HG02981 (cell line): ENCODE measurements around the gene ABTB1.
A peak's percentile ranks its signal among the peaks of the same experiment; 100 is the strongest.

Experiments used
- ATAC-seq: cut with Tn5 transposase; IDR thresholded peaks from one replicate; pipeline ENCODE4 v1.9.1; 2021; ENCODE audit warnings: mild to moderate bottlenecking, moderate library complexity; ENCODE audit not compliant: unreplicated experiment

Gene ABTB1

DNA sequence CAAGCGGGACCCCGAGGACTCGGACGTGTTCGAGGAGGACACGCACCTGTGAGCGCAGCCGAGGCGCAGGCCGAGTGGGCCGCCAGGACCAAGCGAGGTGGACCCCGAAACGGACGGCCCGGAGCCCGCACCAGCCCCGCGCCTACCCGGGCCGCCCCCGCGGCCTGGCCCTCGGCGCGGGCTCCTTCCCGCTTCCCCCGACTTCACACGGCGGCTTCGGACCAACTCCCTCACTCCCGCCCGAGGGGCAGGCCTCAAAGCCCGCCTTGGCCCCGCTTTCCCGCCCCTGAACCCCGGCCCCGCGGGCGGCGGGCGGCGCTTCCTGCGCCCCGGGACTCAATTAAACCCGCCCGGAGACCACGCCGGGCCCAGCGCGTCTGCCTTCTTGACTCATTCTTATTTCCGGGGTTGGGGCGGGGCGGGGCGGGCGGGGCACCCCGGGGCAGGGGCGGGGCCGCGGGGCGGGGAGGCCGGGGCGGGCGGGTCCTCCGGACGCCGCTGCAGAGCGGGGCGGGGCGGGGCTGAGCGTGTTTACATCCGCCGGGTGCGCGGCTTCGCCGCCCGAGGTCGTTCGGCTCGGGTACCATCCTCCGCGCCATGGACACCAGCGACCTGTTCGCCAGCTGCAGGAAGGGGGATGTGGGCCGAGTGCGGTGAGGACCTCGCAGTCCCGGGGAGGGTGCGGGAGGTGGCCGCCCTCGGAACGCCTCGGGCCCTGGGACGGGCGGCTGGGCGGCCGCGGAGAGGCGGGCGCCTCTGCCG, at the start of gene ABTB1:
Gene ABTB1, plus strand, starts transcription at position 524 of the 762 bp plus-strand sequence. Its CDS starts 74 bp downstream, at position 598.
- peak; percentile 61 for ATAC-seq

DNA sequence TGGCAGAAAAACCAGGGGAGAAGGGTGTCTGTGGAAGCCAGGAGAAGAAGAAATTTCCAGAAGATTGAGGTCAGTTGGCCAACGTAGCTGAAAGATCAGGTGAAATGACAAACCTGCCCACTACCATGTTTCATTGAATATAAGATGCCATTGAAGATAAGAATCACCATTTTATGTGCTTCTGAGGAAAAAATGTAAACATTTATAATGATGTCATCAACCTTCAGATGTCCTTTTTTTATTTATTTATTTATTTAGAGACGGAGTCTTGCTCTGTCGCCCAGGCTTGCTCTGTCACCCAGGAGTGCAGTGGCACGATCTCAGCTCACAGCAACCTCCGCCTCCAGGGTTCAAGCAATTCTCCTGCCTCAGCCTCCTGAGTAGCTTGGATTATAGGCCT, 48.7 kb upstream of the ABTB1 start:
- ATAC-seq, result no peak

DNA sequence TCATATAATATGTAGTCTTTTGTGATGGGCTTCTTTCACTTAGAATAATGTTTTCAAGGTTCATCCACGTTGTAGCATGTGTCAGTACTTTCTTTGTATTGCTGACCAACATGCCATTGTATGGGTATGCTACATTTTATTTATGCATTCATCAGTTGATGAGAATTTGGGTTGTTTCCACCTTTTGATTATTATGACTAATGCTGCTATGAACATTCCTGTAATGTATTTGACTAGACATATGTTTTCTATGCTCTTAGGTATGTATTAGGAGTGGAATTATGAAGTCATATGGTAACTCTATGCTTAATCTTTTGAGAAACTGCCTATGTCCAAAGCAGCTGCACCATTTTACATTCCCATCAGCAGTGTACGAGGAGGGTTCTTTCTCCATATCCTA, 46.9 kb upstream of the ABTB1 start:
- no peak for ATAC-seq

DNA sequence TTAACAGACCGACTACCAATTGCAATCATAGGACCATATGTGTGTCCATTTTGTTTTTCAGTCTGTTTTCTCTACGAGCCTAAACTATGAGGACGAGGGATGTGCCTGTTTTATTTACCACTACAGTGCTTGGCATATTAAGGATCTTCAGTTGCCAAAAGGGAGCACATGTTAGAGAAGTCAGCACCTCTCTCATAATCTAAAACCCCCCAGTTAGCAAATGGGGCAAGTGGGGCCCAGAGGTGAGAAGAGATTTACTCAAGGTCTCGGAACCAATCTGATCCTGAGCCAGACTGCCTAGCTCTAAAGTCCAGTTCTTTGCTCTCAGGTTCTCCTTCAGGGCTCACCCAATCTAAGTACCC, 44.3 kb upstream of the ABTB1 start:
- ATAC-seq, result no peak

DNA sequence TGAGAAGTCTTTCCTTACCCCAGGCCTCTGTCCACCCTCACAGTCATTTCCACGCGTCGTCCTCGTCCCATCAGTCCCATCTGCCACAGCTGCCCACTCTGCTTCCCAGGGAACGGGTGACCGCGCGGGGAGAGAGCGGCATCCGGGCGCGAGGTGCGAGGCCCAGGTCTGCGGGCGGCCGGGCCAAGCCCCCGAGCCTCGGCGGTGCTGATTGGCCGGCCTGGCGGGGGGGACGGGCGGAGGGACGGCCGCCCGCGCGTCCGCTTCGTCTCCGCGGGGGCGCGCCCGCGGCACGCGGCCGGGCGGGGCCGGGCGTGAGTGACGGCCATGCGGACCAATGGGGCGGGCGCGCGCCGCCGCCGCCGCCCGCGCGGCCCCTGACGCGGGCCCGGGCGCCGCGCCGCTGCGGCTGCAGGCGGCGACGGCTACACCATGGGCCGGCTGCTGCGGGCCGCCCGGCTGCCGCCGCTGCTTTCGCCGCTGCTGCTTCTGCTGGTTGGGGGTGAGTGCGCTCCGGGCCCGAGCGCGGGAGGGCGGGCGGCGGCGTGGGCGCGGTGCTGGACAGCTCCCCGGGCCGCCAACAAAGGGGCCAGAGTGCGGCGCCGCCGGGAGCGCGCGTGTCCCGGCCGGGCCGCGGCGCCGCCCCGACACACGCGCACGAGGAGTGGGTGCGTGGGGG, 43.8 kb upstream of the ABTB1 start, which contains the start of gene PODXL2:
Gene PODXL2, plus strand, starts transcription at position 398 of the 679 bp plus-strand sequence. Its CDS starts 35 bp downstream, at position 433.
- no peak for ATAC-seq

DNA sequence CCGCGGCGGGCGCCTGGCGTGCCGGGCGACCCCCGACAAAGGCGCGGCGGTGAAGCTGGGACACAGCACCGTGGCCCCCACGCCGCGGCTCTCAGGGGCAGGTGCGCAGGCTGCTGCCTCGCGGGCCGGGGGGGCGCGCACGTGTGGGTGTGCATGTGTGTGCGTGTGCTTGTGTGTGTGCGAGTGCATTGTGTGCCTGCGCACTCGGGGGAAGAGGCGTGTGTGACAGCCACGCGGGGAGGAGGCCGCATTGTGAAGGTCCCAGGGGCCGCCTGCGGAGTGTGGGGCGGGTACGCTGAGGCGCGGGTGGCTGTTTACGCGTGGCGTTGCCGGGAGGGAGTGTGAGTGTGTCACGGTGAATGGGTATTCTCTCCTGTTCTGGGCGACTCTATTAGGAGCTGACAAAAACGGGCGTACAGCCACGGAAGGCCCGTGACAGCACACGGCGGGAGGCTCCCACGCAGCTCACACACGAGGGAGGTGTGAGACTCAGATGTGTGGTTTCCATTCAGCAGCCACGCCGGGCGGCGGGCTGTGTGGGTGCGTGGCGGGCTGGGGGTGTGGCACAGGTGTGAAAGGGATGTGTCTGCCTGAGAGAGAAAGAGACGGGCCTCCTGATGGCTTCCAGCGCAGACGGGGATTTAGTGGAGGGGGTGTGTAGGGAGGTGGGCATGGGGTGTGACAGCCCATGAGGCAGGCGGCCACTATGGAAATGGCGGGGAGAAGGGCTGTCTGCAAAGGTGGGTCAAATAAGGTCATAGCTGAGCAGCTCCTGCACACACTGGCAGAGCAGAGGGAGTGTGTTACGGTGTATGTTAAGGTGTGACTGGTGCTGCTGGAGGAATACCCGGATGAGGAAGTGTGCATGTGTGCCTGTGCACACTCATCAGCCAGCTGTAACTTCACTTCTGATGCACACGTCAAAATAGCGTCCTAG, 43.0 kb upstream of the ABTB1 start:
- no peak for ATAC-seq

DNA sequence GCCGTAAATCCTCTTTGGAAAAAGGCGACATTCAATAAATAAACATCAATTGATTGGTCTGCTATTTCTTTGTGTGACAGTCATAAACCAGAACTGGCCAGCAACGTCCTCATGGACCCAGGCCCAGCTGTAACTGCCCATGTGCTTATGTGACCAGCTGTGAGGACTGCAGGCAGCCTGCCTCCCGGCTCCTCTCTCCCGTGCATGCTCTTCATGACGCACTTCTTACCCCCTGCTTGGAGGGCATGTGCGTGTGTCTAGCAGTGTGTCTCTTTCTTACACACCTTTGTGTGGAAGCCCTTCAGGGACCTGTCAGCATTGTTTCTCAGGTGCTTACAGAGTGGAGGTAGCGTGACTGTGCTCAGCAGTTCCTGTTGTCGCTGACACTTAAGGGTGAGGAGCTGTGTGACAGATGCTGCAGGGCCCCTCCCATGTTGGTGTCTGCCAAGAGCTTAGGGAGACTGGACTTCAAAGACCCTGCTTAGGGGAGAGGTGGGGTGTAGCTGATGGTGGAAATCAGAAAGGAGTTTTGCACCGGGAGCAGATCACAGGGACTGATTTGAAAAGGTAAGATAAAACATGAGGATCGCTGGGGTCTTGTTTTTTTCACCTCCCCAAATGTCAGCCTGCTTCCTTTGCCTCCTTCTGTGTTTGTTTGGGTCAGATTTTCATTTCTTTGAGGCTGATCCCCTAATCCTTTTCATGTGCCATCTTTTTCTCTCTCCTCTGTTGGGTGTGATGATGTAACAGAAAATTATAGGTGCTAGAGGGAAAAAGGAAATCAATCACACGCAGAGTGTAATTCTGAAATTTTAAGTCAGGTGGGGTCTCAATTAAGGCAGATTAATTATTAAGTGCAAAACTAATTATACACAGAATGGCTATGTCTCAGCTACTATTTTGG, 41.7 kb upstream of the ABTB1 start:
- ATAC-seq, result no peak

DNA sequence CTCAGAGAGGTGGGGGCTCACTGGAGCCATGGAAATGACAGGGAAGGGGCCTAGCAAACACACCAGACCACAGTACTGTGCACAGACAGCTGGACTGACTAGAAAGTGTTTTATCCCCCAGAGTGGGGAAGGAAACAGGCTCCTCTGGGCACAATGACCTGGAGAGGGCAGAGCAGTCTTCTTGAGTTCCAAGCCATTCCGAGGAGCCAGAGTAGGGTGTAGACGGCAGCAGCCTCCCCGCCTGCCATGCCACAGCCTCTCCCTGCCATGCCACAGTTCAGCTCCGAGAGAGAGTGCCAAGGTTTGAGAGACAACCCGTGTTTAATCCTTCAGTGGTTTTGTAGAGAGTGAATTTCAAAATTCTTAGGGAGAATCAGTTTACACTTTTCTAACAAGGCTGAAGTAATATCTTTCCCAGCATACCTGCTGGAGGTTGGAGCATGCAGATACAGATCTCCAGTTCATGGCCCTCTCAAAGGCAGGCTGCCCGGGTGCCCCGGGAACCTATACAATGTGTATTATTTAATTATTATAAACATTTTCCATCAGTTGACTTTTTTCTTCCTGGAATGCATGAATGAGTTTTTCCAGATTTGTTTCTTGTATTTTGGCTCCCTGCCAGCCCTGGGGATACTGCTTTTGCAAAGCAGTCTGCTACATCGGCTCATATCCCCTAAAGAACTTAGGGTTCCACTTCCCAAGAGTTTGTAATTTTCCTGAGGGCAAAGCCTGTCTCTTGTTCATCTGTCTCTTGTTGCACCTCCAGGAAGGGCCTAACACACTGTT, 40.5 kb upstream of the ABTB1 start:
- ATAC-seq, result no peak

DNA sequence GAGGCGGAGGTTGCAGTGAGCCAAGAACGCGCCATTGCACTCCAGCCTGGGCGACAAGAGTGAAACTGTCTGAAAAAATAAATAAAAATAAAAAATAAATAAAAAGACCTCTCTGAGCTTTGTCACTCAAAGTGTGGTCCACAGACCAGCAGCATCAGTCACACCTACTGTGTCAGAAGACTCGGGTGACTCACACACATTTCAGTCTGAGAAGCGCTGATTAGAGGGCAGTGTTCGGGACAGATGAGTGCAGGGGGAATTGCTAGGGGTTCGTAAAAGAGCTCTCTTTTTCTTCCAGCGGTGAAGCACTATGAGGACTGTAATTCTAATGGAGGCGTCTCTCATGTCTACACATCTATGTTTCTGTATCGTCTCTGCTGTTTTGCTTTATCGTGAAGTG, 38.1 kb upstream of the ABTB1 start:
- no peak for ATAC-seq

DNA sequence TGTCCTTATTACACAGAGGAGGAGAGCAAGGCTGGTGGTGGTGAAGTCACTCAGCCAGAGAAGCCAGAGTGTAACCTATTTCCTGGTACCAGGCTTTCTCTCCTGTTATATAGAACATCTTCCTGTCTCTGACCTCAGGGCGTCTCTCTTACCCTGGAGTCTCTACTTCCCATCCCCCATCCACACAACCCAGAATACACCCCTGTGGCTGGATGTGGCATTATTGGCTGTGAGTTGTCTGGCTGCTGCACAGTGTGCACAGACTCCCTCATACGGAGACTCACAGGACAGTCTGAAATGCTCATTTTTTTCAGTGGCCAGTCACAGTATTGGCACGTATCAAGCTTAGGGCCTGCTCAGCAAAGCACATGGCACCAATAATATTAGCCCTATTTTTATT, 35.2 kb upstream of the ABTB1 start:
- no peak for ATAC-seq

DNA sequence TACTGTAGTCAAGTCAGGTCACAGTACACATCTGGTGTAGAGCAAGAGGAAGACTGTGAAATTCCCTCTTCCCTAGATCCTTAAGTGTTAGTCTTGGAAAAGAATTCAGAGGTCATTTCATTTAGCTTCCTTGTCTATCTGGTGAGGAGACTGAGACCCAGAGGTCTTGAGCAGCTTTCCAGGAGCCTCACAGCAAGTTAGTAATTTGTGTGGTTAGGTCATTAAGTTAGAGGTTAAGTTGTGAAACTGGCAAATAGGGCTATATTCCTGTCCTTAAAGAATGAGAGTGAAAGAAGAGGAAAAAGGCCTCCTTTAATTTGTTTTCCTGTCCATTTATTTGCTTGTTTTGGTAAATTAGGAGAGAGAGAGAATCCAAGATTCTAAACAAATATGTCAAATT, 34.8 kb upstream of the ABTB1 start:
- no peak for ATAC-seq

DNA sequence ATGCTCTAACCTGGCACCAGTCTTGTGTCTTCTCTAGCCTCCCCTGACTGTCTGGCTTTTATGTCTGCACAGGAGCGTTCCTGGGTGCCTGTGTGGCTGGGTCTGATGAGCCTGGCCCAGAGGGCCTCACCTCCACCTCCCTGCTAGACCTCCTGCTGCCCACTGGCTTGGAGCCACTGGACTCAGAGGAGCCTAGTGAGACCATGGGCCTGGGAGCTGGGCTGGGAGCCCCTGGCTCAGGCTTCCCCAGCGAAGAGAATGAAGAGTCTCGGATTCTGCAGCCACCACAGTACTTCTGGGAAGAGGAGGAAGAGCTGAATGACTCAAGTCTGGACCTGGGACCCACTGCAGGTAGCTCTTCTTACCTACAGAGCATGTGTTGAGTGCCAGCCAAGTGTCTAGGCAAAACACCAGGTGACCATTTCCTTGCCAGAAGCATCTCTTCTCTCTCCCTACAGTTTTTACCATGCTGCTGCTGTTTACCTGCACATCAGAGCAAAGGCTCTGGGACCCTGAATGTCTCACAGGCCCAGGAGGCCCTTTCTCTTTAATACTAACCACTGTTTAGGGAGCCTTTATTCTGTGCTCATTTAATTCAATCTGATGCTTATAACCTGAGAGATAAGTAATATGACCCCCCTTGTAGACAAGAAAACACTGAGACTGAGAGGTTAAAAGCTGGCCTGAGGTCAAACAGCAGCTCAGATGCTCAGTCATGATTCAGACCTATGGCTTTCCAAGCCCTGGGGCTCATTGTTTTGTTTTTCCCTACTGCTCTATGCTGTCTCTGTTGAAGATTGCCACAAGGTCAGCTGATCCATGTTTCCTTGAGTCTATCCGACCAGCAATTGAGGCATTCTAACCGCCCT, 33.3 kb upstream of the ABTB1 start:
- no peak for ATAC-seq

DNA sequence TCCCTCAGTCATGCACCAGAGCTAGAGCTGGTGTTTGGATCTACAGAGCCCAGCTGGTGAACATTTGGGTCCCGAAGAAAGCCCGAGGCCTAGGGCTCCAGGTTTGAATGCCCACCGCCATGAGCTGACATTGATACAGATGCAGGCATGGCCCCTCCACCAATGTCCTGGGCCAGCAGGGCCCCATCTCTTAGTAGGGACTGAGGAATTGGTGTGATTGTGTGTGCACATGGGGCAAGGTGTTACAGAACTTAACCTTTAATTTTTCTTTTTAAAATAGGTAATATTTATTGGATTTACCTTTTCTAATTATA, 32.8 kb upstream of the ABTB1 start:
- no peak for ATAC-seq

DNA sequence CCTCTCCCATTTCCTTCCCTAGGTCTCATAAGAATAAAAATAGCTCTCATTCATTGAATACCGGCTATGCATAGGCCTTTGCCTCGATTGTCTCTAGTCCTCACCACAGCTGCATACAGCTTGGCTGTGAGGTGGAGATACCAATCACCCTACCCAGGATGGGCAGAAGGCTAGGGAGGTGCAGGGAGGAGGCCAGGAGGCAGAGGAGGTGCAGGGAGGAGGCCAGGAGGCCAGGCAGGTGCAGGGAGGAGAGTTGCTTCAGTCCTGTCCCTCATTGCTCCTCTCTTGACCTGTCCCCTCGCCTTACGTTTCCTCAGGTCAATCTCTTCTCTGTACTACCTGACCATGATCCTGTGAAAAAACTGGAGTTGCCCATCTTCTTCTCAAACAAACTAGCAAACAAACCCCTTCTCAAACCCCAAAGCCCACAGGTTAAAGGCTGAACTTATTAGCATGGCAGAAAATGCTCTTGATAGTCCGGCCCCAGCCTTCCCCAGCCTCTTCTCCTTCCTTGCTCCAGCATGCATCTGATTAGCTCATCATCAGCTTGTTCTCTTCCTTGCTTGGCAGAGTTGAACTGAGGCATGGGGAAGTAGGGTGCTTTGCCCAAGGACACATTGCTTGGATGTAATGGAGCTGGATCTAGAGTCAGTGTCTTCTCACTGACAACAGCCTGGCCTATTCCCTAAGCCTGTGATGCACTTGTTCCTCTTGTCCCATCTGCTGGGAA, 27.9 kb upstream of the ABTB1 start:
- no peak for ATAC-seq

DNA sequence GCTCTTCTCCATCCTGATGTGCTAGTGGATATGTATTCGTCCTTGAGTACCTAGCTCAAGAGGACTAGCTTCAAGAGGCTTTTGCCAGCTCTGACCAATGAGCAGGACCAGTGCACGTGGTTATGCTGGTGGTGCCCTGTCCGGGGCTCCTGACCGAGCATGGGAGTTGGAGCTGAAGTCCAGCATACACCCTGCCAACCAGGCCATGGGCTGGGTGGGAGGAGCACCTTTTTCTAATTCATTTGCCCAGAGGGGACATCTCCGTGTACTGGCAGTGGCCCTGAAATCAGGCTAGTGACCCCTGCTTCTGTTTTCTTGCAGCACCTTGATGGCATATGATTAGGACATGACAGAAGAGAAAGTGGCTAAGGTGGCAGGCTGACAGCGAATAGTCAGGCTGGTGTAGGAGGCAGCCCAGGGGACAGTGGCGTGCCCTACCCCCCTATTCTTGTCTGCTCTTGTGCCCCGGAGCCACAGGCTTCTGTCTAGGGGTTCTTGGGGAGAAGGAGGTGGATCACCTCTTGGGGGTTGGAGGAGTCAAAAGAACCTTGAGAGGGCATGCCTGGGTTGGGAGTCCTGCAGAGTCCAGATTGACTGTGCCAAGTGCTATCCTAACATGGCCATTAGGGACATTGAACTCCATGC, 27.3 kb upstream of the ABTB1 start:
- ATAC-seq, result no peak

DNA sequence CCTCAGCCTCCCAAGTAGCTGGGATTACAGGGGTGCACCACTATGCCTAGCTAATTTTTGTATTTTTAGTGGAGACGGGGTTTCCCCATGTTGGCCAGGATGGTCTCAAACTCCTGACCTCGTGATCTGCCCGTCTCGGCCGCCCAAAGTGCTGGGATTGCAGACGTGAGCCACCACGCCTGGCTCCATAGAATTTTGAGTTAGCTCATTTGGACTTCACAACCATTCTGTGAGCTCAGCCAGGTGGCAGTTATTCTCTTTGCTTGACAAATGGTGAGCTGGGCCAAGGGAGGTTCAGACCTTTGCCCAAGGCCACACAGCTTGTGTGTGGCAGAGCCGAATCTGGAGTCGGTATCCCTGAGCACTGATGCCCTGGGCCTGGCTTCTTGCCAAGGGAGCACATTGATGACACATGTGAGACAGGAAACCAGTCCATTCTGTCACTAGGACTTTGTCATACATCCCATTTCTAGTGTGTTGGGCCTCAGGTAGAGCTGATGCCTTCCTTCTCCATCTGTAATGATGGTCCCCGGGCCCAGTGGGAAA, 26.2 kb upstream of the ABTB1 start:
- no peak for ATAC-seq

DNA sequence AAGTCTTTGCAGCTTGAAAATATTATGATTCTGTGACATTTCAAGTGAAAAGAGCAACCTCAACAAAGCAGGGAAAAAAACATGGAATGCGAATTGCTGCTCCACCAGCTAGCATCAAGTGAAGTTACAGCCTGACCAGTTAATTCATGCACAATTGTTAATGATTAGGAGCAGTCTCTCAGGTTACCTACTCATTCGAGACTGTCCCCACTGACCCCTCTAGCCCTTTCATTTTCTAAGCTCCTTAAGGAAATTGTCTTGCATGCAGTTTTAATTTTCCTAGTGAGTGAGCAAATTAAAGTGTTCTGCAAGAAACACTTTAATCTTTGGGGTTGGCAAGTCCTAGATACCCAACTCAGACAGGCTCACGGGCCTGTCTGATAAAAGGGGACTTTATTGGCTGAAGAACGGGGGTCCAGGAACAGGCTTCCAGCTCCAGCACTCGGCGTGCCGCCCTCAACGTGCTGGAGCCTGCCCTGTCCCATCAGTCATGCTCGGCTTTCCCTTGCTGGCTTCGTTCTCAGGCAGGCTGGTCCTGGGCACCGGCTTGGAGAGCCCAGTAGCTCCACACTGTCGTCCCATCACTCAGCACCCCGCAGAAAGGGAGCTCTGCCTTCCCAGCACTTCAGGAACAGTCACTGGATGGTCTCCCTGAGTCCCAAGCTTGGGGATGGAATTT, 25.4 kb upstream of the ABTB1 start:
- no peak for ATAC-seq
